A673 (cell line): ENCODE data around the gene RAMP1. TPM values are rescaled to one million over a fixed set of nuclear protein-coding genes. Genes with fewer than 3 reads are reported as not detected.

Source experiments
- BruUV-seq: library from RNA; stranded (reverse); fragments of 400-500 nt; replicated peaks from 2 replicates; lab custom pipeline; 2021; lab: Mats Ljungman, UMichigan
- CTCF ChIA-PET: fragments of 300-600 bp; sonication (Branson Sonifier 250); formaldehyde crosslinking; loops from one replicate; lab custom pipeline; 2022; ENCODE audit warnings: antibody characterized with exemption; lab: Charles Lee
- POLR2A ChIA-PET: fragments of 300-600 bp; sonication (Branson Sonifier 250); formaldehyde crosslinking; loops from one replicate; lab custom pipeline; 2022; ENCODE audit warnings: antibody characterized with exemption; ENCODE audit not compliant: low non-redundant PET; lab: Charles Lee
- DNase-seq: peaks from one replicate; pipeline ENCODE4 v3.0.0-alpha.2; 2015; ENCODE audit warnings: low spot score
- H3K27ac ChIP-seq: fragments of 200-600 bp; sonication (generic); 2 replicates; pipeline ENCODE4 v1.5.1; 2016; ENCODE audit warnings: mixed run types, low read depth, mild to moderate bottlenecking, mixed read lengths, antibody characterized with exemption, low read length; ENCODE audit not compliant: poor library complexity, severe bottlenecking
- H3K27me3 ChIP-seq: fragments of 200-600 bp; sonication (generic); replicated peaks from 2 replicates; pipeline ENCODE4 v1.6.1; 2017; ENCODE audit warnings: mixed run types, low read depth, mild to moderate bottlenecking, mixed read lengths, antibody characterized with exemption, low read length; ENCODE audit not compliant: insufficient read depth, poor library complexity
- H3K36me3 ChIP-seq: fragments of 200-600 bp; sonication (generic); 2 replicates; pipeline ENCODE4 v1.6.1; 2016; ENCODE audit warnings: mixed run types, mild to moderate bottlenecking, mixed read lengths, antibody characterized with exemption, low read length; ENCODE audit not compliant: insufficient read depth, poor library complexity, severe bottlenecking
- H3K4me1 ChIP-seq: fragments of 200-600 bp; sonication (generic); 2 replicates; pipeline ENCODE4 v1.6.1; 2017; ENCODE audit warnings: mixed run types, mild to moderate bottlenecking, mixed read lengths, antibody characterized with exemption, low read length; ENCODE audit not compliant: insufficient read depth, poor library complexity, severe bottlenecking
- H3K4me3 ChIP-seq: fragments of 200-600 bp; sonication (generic); 2 replicates; pipeline ENCODE4 v1.5.1; 2016; ENCODE audit warnings: low read depth, mixed run types, mild to moderate bottlenecking, mixed read lengths, low read length; ENCODE audit not compliant: poor library complexity, severe bottlenecking
- H3K9me3 ChIP-seq: fragments of 200-600 bp; sonication (generic); 2 replicates; pipeline ENCODE4 v1.6.1; 2016; ENCODE audit warnings: mixed run types, low read depth, mild to moderate bottlenecking, mixed read lengths, antibody characterized with exemption, low read length; ENCODE audit not compliant: poor library complexity, severe bottlenecking
- CTCF ChIP-seq: fragments of 300-800, 200-600 bp; sonication (generic); conservative IDR thresholded peaks from 2 replicates; pipeline ENCODE4 v1.5.1; 2017; ENCODE audit warnings: low read depth, mild to moderate bottlenecking, antibody characterized with exemption, low read length, moderate library complexity, mixed read lengths
- EZH2 ChIP-seq: fragments of 200-600 bp; sonication (generic); IDR thresholded peaks from 2 replicates; pipeline ENCODE4 v1.6.1; 2017; ENCODE audit warnings: borderline replicate concordance, low read depth, mild to moderate bottlenecking, mixed read lengths, antibody characterized with exemption, low read length; ENCODE audit not compliant: poor library complexity, severe bottlenecking
- intact Hi-C: fragments of 100-400 bp; cut with micrococcal nuclease; formaldehyde crosslinking; loops from one replicate; pipeline ENCODE4 v1.10.0; 2022; ENCODE audit not compliant: unreplicated experiment
- total RNA-seq: library from RNA; stranded (reverse); gene quantifications from 2 replicates; pipeline ENCODE4 v1.2.3, GENCODE V29; 2021

RAMP1 gene
- total RNA-seq, 1 experiment from 2014 or later = 24.8 TPM

GRCh38 chr2:237823544-237823943 lies 35.9 kb upstream of the RAMP1 start:
- no peaks in the 10 kb centered on the region for H3K27me3 ChIP-seq
- H3K36me3 ChIP-seq = no peaks in the 10 kb centered on the region
- H3K4me1 ChIP-seq = peaks cover 5% of the 10 kb centered on the region
- no peak for TF ChIP-seq CTCF
- no peak for TF ChIP-seq EZH2
- no peaks in the 10 kb centered on the region for H3K9me3 ChIP-seq
- DNase-seq = no peak
- BruUV-seq = no TSS peak
- H3K4me3 ChIP-seq = no peak overlapping the region
- no peak overlapping the region for H3K27ac ChIP-seq
- ChIA-PET POLR2A (no interaction called here), CTCF (no interaction called here)
- intact Hi-C loops = no loop called here

- DNase-seq = no peak
- no peaks in the 10 kb centered on the region for H3K9me3 ChIP-seq
- H3K4me3 ChIP-seq = no peak overlapping the region
- BruUV-seq = no TSS peak
- intact Hi-C loops = no loop called here
- no peak overlapping the region for H3K27ac ChIP-seq
- POLR2A ChIA-PET = no interaction called here
- no peak for TF ChIP-seq EZH2
- no peak for TF ChIP-seq CTCF
- CTCF ChIA-PET = no interaction called here
- H3K36me3 ChIP-seq = no peaks in the 10 kb centered on the region
- H3K27me3 ChIP-seq = no peaks in the 10 kb centered on the region
- peaks cover 1% of the 10 kb centered on the region for H3K4me1 ChIP-seq
Observed at GRCh38 chr2:237824085-237824484, 35.3 kb upstream of the RAMP1 start.

- no peaks in the 10 kb centered on the region for H3K36me3 ChIP-seq
- no peak for DNase-seq
- BruUV-seq = no TSS peak
- no peaks in the 10 kb centered on the region for H3K4me1 ChIP-seq
- CTCF ChIA-PET = no interaction called here
- POLR2A ChIA-PET = interaction anchor here (0.7 kb wide), 1 partner anchor 112 kb away, joined by 3 read pairs; no protein-coding TSS in a partner anchor
- H3K9me3 ChIP-seq = no peaks in the 10 kb centered on the region
- no peak for TF ChIP-seq CTCF
- no peak for TF ChIP-seq EZH2
- no peaks in the 10 kb centered on the region for H3K27me3 ChIP-seq
- intact Hi-C loops = no loop called here
- H3K27ac ChIP-seq = no peak overlapping the region
- no peak overlapping the region for H3K4me3 ChIP-seq
Observed at GRCh38 chr2:237827421-237827987, 31.9 kb upstream of the RAMP1 start.
